NOMO-1 treated with DMSO at 0.1 percent for 48 hours (cell line): ENCODE results near the gene HIP1R.

Source experiments
- DNase-seq: peaks from one replicate; lab custom pipeline; 2025; ENCODE audit not compliant: unreplicated experiment; lab: John Stamatoyannopoulos, UW

Gene HIP1R

GRCh38 chr12:122846622-122847515 is 11.6 kb downstream of the HIP1R start:
- no peak for DNase-seq

- DNase-seq, result no peak
These were observed 12.2 kb downstream of the HIP1R start for GRCh38 chr12:122847516-122847836.

- no peak for DNase-seq
These were observed 12.7 kb downstream of the HIP1R start for GRCh38 chr12:122847921-122848421.

- DNase-seq, result no peak
These were observed 13.5 kb downstream of the HIP1R start for GRCh38 chr12:122848471-122849351.

- no peak for DNase-seq
These were observed 14.2 kb downstream of the HIP1R start for GRCh38 chr12:122849352-122850047.

GRCh38 chr12:122850048-122850445 is 14.8 kb downstream of the HIP1R start:
- DNase-seq, result no peak

- no peak for DNase-seq
These were observed 15.6 kb downstream of the HIP1R start for GRCh38 chr12:122850695-122851350.

- DNase-seq, result no peak
These were observed 16.6 kb downstream of the HIP1R start for GRCh38 chr12:122851820-122852219.

GRCh38 chr12:122852336-122853275 is 17.3 kb downstream of the HIP1R start:
- DNase-seq, result no peak

GRCh38 chr12:122853582-122854245 is 18.5 kb downstream of the HIP1R start:
- no peak for DNase-seq

GRCh38 chr12:122854554-122854953 is 19.3 kb downstream of the HIP1R start:
- no peak for DNase-seq

- no peak for DNase-seq
These were observed 20.0 kb downstream of the HIP1R start for GRCh38 chr12:122855071-122855829.

- no peak for DNase-seq
These were observed 20.9 kb downstream of the HIP1R start for GRCh38 chr12:122855928-122856831.

- no peak for DNase-seq
These were observed 21.9 kb downstream of the HIP1R start for GRCh38 chr12:122856999-122857671.

GRCh38 chr12:122858171-122858570 is 22.9 kb downstream of the HIP1R start:
- no peak for DNase-seq

GRCh38 chr12:122858591-122859302 is 23.5 kb downstream of the HIP1R start:
- no peak for DNase-seq
